NCI-H1417 treated with DMSO at 0.1 percent for 48 hours (cell line): ENCODE data around the gene HIF3A.
"Not testable (repeated sequence)": the region's sequence is repeated elsewhere in the genome, so short reads cannot be mapped to it uniquely, and the experiment has no call there.

ENCODE experiments used
- DNase-seq: peaks from one replicate; lab custom pipeline; 2025; lab: John Stamatoyannopoulos, UW

Gene HIF3A

DNA sequence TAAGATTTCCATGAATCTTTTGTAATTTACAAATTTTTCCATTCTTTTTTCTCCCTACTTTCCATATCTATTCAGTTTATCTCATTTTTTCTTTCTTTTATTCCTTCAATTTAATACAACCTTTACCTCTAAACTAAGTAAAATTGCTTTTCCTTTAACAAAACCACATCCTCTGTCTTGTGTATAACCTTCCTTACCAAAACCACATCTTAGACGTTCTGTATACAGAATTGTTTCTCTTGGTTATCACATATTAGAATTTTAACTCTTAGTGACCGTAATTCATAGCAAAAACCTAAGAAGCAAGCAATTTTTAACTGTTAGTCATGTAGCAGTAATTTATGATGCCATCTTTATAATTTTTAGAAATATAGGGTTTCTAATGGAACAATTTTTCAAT is 65.1 kb downstream of the HIF3A start:
- no peak for DNase-seq

DNA sequence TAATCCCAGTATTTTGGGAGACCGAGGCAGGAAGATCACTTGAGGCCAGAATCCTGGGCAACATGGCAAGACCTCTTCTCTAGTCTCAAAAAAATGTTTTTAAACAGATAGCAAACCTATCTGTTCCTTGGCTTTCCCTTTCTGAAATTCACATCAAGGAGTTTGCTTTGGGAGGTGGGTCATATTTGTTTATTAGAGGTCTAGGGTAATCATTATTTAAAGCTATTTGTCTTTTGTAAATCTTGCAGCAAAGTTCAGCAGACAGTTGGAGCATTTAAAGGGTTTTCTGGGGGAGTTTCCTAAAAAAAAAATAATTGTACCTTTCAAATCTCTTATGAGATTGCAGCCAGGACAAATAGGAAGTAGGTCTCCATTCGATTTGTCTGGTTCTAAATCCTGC is 67.5 kb downstream of the HIF3A start:
- DNase-seq = no peak

DNA sequence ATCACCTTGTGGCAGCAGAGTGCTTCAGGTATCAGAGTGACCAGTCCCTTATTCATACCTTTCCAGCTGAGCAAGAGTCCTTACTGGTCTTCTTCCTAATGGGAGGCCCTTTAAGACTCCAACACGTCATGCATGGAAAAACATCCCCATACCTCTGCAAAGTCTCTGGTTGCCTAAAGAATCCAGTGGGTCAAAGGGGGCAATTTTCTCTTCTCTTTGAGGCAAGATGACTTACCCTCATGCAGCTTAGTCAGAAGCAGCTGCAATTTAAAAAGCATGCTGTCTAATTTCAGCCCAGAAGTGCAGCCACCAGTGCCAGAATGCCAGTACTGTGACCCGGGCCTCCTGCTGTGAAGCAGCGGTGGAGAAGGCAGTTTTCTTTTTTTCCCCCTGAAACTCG is 68.7 kb downstream of the HIF3A start:
- DNase-seq = no peak

DNA sequence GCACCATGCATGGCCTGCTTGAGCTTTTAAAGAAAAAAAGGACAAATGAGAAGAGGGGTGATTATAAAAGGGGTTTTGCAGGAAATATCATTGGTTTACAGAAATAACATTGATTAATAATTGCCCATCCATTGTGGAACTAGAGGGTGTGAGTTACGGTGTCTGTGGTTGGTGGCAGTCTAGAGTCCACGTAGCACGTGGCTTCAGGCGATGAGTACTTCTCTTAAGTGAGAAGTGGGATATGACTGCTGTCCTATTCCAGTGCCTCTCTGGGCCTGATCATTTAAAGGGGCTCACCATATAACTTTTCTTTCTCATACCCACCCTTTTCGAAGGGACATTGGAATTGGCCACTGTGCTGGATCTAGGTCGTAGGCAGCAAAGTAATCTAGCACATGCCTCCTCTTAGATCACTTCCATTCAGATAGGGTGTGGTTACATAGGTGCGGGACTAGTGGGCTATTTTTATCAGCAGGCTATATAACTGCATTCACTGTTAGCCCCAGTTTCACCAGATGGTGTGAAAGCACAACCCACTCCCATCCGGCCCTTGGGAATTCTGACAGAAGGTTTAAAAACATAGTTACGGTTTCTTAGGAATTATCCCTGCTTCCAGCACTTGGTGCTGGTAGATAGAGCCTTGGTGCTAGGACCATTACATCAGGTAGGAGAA is 69.9 kb downstream of the HIF3A start:
- no peak for DNase-seq

GRCh38 chr19:46367426-46367825 is 70.6 kb downstream of the HIF3A start:
- DNase-seq = no peak

GRCh38 chr19:46368116-46368515 is 71.3 kb downstream of the HIF3A start:
- DNase-seq = no peak

GRCh38 chr19:46369817-46370216 is 73.0 kb downstream of the HIF3A start:
- DNase-seq = no peak

- DNase-seq = no peak
Measured at GRCh38 chr19:46371371-46371901, 74.6 kb downstream of the HIF3A start.

GRCh38 chr19:46372901-46373490 is 76.2 kb downstream of the HIF3A start:
- DNase-seq = no peak

- DNase-seq = peak; percentile 82
Measured at GRCh38 chr19:46373491-46374359, 76.9 kb downstream of the HIF3A start.

DNA sequence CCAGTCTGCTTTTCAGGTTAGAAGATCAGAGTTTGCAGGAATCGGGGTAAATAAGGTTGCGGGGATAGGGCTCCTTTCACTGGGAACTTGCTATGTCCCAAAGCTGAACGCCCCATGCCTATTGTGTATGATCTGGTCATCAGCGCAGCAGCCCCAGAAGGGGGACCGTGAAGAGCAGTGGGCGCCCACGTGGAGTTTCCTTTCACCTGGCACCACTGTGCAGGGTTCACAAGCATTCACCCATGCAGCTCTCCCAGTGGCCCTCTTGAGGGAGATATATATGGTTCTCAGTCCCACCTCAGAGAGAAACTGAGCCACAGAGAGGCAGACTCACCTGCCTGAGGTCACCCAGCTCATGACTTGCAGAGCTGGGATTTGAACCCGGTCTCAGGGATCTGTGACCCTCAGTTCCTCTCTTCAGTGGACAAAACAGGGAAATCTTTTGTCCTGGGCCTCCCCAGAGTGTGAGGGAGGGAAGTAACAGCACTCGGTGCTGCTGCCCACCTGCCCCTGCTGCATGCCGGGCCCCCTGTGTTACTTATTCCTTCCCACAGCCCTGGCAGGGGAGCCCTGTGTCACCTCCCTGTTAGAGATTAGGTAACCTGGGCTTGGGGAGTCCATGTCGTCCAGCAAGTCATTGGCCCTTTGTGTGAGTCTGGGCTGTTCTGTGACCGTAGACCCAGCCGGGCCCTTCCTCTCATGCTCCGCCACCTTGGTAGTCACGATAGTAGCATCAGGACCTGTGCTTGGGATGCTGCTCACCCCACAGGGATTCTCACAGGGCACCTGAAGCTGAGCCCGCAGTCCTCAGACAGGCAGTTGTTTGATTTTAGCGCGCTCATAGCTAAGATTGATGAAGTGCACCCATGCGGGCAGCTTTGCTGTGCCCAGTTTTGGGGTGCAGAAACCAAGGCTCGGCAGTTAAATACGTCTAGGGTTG is 78.0 kb downstream of the HIF3A start:
- DNase-seq = no peak

- DNase-seq = not testable (repeated sequence)
Measured at GRCh38 chr19:46375476-46376067, 78.7 kb downstream of the HIF3A start.

DNA sequence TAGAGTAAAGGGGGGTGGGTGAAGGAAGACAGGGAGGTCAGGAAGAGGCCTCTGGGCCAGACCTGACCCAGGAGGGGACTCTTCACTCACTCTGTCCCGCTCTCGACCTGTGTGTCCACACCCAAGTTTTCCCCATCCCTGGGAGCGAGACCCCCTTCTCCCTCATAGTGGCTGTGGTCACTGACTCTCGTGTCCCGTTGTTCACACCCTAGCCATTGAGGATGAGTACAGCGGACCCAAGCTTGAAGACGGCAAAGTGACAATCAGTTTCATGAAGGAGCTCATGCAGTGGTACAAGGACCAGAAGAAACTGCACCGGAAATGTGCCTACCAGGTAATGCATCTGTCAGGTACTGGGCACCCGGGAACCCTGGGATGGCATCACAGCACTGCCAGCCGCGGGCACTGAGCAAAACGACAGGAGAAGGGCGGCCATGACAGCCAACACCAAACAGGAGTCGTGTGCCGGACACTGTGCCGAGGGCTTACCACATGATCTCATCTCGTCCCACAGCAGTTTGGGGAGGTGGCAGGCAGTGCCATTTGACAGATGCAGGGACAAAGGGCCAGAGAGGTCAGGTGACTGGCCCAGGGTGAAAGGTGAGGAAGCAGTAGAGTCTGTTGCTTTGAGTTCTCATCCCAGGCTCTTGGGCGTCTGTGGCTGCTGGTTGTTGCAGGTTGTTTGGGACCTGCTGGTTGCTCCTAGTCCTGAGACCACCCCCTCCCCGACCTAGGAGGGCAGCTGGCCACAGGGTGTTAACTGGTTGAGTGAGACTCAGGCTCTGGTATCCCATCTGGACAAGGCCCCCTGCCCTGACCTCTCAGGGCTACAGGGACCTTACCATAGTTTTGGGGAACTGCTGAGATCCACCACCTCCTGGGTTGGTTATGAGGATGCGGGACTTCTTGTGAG is 79.7 kb downstream of the HIF3A start:
- DNase-seq = no peak

DNA sequence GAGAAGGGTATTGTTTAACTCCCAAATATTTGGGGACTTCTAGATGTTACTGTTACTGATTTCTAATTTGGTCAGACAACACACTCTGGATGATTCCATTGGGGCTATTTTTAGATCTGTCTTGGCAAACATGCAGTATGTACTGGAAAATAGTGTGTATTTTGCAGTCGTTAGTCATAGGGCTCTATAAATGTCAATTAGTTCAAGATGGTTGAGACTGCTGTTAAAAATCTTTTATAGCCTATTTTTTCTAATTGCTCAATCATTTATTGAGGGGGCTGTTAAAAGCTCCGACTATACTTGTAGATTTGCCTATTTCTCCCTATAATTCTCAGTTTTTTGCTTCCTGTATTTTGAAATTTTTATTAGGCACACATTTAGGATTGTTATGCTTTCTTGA is 81.4 kb downstream of the HIF3A start:
- no peak for DNase-seq

DNA sequence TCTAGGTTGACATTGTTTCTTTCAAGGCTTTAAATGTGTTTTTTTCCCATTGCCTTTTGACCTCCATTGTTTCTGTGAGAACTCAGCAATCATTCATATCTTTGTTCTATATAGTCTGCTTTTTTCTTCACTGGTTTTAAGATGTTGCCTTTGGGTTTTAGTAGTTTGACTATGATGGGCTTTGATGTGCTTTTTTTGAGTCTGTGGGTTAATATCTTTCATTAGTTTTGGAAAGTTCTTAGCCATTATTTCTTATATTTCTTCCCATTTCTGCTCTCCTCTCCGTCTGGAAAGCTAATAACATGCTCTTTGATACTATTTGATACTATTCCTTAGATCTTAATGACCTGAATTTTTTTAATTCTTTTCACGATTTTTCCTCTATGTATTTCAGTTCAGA is 83.8 kb downstream of the HIF3A start:
- no peak for DNase-seq

GRCh38 chr19:46381346-46381745 is 84.5 kb downstream of the HIF3A start:
- DNase-seq = no peak

DNA sequence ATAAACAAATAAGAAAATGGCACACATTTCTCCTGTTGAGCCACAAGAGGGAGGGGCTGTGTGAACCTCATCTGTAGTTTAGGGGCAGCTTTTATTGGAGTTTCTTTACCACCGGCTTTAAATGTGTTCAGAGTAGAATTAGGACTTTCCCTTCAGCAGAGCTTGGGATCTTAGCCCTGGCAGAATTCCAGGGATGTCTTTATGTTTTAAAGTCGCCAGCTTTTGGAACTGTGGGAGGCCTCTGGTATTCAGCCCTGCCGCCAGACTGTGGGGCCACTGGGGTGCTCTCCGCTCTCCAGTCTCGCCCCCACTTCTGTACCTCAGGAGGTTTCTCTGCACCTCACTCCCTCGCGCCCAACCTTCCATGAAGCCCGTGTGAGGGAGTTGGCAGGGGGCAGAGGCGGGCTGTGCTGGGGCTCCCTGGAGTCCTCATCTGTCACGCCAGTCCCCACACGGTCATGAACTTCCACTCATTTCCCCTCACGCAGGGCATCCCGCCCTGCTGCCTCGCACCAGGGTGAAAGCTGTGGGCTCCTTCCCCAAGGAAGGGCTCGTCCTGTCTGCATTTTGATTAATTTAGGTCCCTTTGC is 85.0 kb downstream of the HIF3A start:
- DNase-seq = no peak

DNA sequence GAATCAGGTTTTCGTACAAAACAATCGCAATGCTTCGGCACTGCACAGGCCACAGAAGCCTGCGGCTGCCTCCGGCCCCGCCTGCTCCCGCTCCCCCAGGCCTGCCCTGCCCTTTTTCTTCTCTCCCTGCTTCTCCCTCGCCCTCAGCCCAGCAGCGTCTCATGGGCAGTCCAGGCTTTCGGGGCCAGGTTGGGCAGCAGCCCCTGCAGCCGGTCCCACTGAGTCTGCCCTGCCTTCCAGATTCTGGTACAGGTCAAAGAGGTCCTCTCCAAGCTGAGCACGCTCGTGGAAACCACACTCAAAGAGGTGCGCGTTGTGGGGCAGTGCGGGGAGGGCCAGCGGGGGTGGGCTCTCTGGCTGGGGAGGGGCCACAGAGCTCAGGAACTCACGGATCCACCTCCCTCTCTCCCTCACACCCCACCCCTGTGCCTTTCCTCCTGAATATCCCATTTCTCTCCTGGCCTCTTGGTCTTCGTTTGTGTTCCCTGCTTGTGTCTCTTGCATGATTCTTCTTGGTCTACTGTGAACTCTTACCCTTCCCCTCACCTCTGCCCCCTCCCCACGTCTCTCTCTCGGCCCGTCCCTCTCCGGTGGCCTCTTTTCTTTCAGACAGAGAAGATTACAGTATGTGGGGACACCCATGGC is 86.5 kb downstream of the HIF3A start:
- no peak for DNase-seq

DNA sequence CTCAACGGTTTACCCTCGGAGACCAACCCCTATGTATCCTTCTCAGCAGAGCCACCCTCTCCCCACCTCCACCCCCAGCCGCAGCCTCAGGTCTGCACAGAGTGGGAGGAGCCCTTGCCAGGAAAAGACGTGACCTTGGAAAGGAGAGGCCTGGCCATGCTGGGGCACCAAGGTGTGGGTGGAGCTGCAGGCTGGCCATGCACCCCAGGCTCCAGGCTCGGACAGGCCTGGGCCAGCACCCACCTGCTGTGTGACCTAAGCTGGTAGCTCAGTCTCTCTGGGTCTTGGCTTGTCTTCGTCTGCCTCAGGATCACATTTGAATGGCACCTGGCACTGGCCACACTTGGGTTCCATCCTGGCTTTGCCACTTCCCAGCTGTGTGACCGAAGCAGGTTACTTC is 87.0 kb downstream of the HIF3A start:
- DNase-seq = no peak
